DND-41 (cell line): Measurements from ENCODE around the gene AMELY.
"Not testable (repeated sequence)": the region's sequence is repeated elsewhere in the genome, so short reads cannot be mapped to it uniquely, and the experiment has no call there.

Source experiments
- ATAC-seq: fragments of 200-7000 bp; cut with Tn5 transposase; 3 replicates; pipeline ENCODE4 v1.9.1; 2021; ENCODE audit warnings: low read depth; ENCODE audit not compliant: insufficient read depth
- DNase-seq: peaks from one replicate; pipeline ENCODE4 v3.0.0-alpha.2; 2020
- H2AFZ ChIP-seq: 2 replicates; pipeline ENCODE4 v1.6.0; 2012; ENCODE audit warnings: low read depth, low read length
- H3K27ac ChIP-seq: 2 replicates; pipeline ENCODE4 v1.5.1; 2012; ENCODE audit warnings: low read length, inconsistent platforms
- H3K27me3 ChIP-seq: fragments of 200-600 bp; sonication (generic); 2 replicates; pipeline ENCODE4 v1.6.0; 2012; ENCODE audit warnings: low read length, mild to moderate bottlenecking, inconsistent platforms; ENCODE audit not compliant: insufficient read depth, poor library complexity
- H3K36me3 ChIP-seq: 2 replicates; pipeline ENCODE4 v1.5.1; 2012; ENCODE audit warnings: low read length, inconsistent platforms; ENCODE audit not compliant: insufficient read depth
- H3K4me1 ChIP-seq: 2 replicates; pipeline ENCODE4 v1.5.1; 2012; ENCODE audit warnings: mild to moderate bottlenecking, low read length; ENCODE audit not compliant: insufficient read depth
- H3K4me2 ChIP-seq: 2 replicates; pipeline ENCODE4 v1.6.0; 2012; ENCODE audit warnings: mild to moderate bottlenecking, moderate library complexity, low read length, inconsistent platforms; ENCODE audit not compliant: insufficient read depth
- H3K4me3 ChIP-seq, 2 experiments: fragments of 200-600 bp in 1 of 2; shearing (Covaris generic) in 1 of 2; 2 replicates each; pipeline ENCODE4 v1.5.1; 2012 to 2016; ENCODE audit warnings: inconsistent platforms in 2 of 2, low read length in 2 of 2, mild to moderate bottlenecking in 2 of 2, low read depth in 1 of 2, moderate library complexity in 1 of 2
- H3K79me2 ChIP-seq: 2 replicates; pipeline ENCODE4 v1.6.0; 2012; ENCODE audit warnings: low read length, inconsistent platforms; ENCODE audit not compliant: insufficient read depth
- H3K9ac ChIP-seq: 2 replicates; pipeline ENCODE4 v1.6.0; 2012; ENCODE audit warnings: low read depth, mild to moderate bottlenecking, inconsistent platforms, low read length, moderate library complexity
- H3K9me3 ChIP-seq: 2 replicates; pipeline ENCODE4 v1.5.1; 2012; ENCODE audit warnings: low read length, moderate library complexity, mild to moderate bottlenecking, inconsistent platforms; ENCODE audit not compliant: insufficient read depth, severe bottlenecking
- H4K20me1 ChIP-seq: 2 replicates; pipeline ENCODE4 v1.6.0; 2012; ENCODE audit warnings: low read length; ENCODE audit not compliant: insufficient read depth
- CTCF ChIP-seq: IDR thresholded peaks from 2 replicates; pipeline ENCODE4 v1.5.1; 2012; ENCODE audit warnings: borderline replicate concordance, low read length, moderate library complexity, mild to moderate bottlenecking; ENCODE audit not compliant: poor library complexity, severe bottlenecking; ENCODE audit errors: extremely low read depth
- EZH2 ChIP-seq: IDR thresholded peaks from 3 replicates; pipeline ENCODE4 v1.6.1; 2012; ENCODE audit warnings: borderline replicate concordance, low read depth, mild to moderate bottlenecking, moderate library complexity, low read length, inconsistent platforms; ENCODE audit not compliant: severe bottlenecking

AMELY gene

GRCh38 chrY:6849384-6849783, 62.2 kb downstream of the AMELY start:
- H2AFZ ChIP-seq: no peak overlapping the region
- TF ChIP-seq CTCF (no peak), EZH2 (no peak)
- DNase-seq: no peak
- ATAC-seq: no peak
- no peak overlapping the region for H3K9ac ChIP-seq
- no peak overlapping the region for H3K4me2 ChIP-seq
- no peak overlapping the region for H3K27ac ChIP-seq
- no peaks in the 10 kb centered on the region for H3K4me1 ChIP-seq
- no peak overlapping the region for H3K4me3 ChIP-seq
- H3K36me3 ChIP-seq: no peaks in the 10 kb centered on the region
- H3K79me2 ChIP-seq: no peaks in the 10 kb centered on the region
- H4K20me1 ChIP-seq: no peaks in the 10 kb centered on the region
- no peaks in the 10 kb centered on the region for H3K9me3 ChIP-seq
- no peaks in the 10 kb centered on the region for H3K27me3 ChIP-seq

GRCh38 chrY:6842650-6843049, 68.9 kb downstream of the AMELY start:
- H3K27me3 ChIP-seq, H3K9ac ChIP-seq, H3K9me3 ChIP-seq, H2AFZ ChIP-seq, H3K36me3 ChIP-seq, H4K20me1 ChIP-seq, H3K4me1 ChIP-seq, ATAC-seq, DNase-seq, H3K79me2 ChIP-seq, H3K4me3 ChIP-seq, H3K27ac ChIP-seq, H3K4me2 ChIP-seq: not testable (repeated sequence)
